Measurements from ENCODE around the gene CDH13. TPM values are rescaled to one million over a fixed set of nuclear protein-coding genes. Genes with fewer than 3 reads are reported as not detected.

The CDH13 gene
- total RNA-seq, 2 donors from 2014 or later = 228 to 280 TPM

GRCh38 chr16:82819286-82819685 is 192.5 kb downstream of the CDH13 start:
- no peak for DNase-seq (ENCODE audit: low spot score)
- no peak overlapping the region for H3K4me3 ChIP-seq
- H3K27ac ChIP-seq = no peak overlapping the region
- ATAC-seq (ENCODE audit: insufficient number of reproducible peaks, low FRiP score, low read depth) = no peak
- no peak for TF ChIP-seq CTCF (IDR thresholded peaks at IDR 0.05)
- H3K36me3 ChIP-seq = no peaks in the 10 kb centered on the region
- H3K4me1 ChIP-seq (ENCODE audit: control insufficient read depth in 1 of 2, low read depth in 2 of 2) = no peaks in the 10 kb centered on the region
- H3K27me3 ChIP-seq (replicated peaks; ENCODE audit: insufficient read depth) = no peaks in the 10 kb centered on the region
- H3K9me3 ChIP-seq = peaks cover 2% of the 10 kb centered on the region

- Histone ChIP-seq H3K9me3 (peaks cover 5% of the 10 kb centered on the region), H3K36me3 (no peaks in the 10 kb centered on the region), H3K4me3 (no peak overlapping the region), H3K4me1 (ENCODE audit: control insufficient read depth in 1 of 2, low read depth in 2 of 2) (no peaks in the 10 kb centered on the region), H3K27ac (no peak overlapping the region), H3K27me3 (replicated peaks; ENCODE audit: insufficient read depth) (no peaks in the 10 kb centered on the region)
- no peak for TF ChIP-seq CTCF (IDR thresholded peaks at IDR 0.05)
- ATAC-seq (ENCODE audit: insufficient number of reproducible peaks, low FRiP score, low read depth) (no peak), DNase-seq (ENCODE audit: low spot score) (no peak)
Measured at GRCh38 chr16:82820855-82821254, 194.1 kb downstream of the CDH13 start.

- Histone ChIP-seq H3K27ac (no peak overlapping the region), H3K27me3 (replicated peaks; ENCODE audit: insufficient read depth) (no peaks in the 10 kb centered on the region), H3K9me3 (peaks cover 5% of the 10 kb centered on the region), H3K4me3 (no peak overlapping the region), H3K4me1 (ENCODE audit: control insufficient read depth in 1 of 2, low read depth in 2 of 2) (no peaks in the 10 kb centered on the region), H3K36me3 (no peaks in the 10 kb centered on the region)
- no peak for TF ChIP-seq CTCF (IDR thresholded peaks at IDR 0.05)
- DNase-seq (ENCODE audit: low spot score) (no peak), ATAC-seq (ENCODE audit: insufficient number of reproducible peaks, low FRiP score, low read depth) (no peak)
Measured at GRCh38 chr16:82824408-82824807, 197.6 kb downstream of the CDH13 start.

GRCh38 chr16:82829301-82829700 is 202.5 kb downstream of the CDH13 start:
- no peak for TF ChIP-seq CTCF (IDR thresholded peaks at IDR 0.05)
- Histone ChIP-seq H3K4me1 (ENCODE audit: control insufficient read depth in 1 of 2, low read depth in 2 of 2) (peaks cover 0 to 21% of the 10 kb centered on the region in 2 donors), H3K27me3 (replicated peaks; ENCODE audit: insufficient read depth) (no peaks in the 10 kb centered on the region), H3K36me3 (no peaks in the 10 kb centered on the region), H3K27ac (no peak overlapping the region), H3K9me3 (peaks cover 3% of the 10 kb centered on the region), H3K4me3 (no peak overlapping the region)
- no peak for ATAC-seq (ENCODE audit: insufficient number of reproducible peaks, low FRiP score, low read depth)
- no peak for DNase-seq (ENCODE audit: low spot score)

- no peak for ATAC-seq (ENCODE audit: insufficient number of reproducible peaks, low FRiP score, low read depth)
- no peaks in the 10 kb centered on the region for H3K9me3 ChIP-seq
- no peaks in the 10 kb centered on the region for H3K27me3 ChIP-seq (replicated peaks; ENCODE audit: insufficient read depth)
- no peak for TF ChIP-seq CTCF (IDR thresholded peaks at IDR 0.05)
- no peak overlapping the region for H3K27ac ChIP-seq
- peaks cover 0 to 28% of the 10 kb centered on the region in 2 donors for H3K4me1 ChIP-seq (ENCODE audit: control insufficient read depth in 1 of 2, low read depth in 2 of 2)
- H3K36me3 ChIP-seq = no peaks in the 10 kb centered on the region
- no peak overlapping the region for H3K4me3 ChIP-seq
- no peak for DNase-seq (ENCODE audit: low spot score)
Measured at GRCh38 chr16:82830944-82831343, 204.2 kb downstream of the CDH13 start.
